ENCODE measurements around the gene NARS2.

Gene NARS2

GRCh38 chr11:78417175-78417887 is 157.3 kb downstream of the NARS2 start, which contains the start of gene GAB2:
Gene GAB2 (minus strand): TSS chr11:78417820. CDS start chr11:78417720, 100 bp downstream.
- in situ Hi-C loops (cut with HindIII; ENCODE audit: low sequenced_read_pairs), result no loop called here

- in situ Hi-C loops (cut with HindIII; ENCODE audit: low sequenced_read_pairs), result no loop called here
Observed at GRCh38 chr11:78416285-78417174, 158.1 kb downstream of the NARS2 start.

GRCh38 chr11:78415338-78415737 is 159.3 kb downstream of the NARS2 start:
- in situ Hi-C loops (cut with HindIII; ENCODE audit: low sequenced_read_pairs), result no loop called here

DNA sequence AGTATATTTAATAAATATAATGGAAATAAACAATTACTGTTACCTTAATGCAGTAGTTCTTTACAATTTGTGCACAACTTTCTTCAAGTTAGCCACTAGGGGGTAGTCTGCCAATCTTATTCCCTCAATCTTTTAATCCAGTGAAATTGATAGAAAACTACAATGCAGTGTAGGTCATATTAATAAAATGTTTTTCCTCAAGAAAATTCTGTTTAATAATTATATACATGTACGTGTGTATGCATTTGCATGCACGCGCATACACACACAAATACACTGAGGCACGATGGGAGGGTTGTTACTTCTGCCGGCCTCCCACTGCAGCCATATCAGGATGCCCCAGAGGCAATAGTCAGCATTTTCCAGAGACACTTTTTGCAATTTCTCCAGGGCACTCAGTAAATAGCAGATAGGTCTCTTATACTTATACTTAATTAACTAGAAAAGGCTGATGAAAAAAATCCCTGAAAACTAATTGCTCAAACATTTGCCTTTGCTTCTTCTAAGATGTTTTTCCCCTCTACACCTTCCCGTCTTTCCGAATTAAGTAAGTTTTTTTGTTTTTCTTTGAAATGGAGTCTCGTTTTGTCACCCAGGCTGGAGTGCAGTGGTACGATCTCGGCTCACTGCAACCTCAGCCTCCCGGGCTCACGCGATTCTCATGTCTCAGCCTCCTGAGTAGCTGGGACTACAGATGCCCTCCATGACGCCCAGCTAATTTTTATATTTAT is 160.2 kb downstream of the NARS2 start:
- in situ Hi-C loops (cut with HindIII; ENCODE audit: low sequenced_read_pairs), result no loop called here

DNA sequence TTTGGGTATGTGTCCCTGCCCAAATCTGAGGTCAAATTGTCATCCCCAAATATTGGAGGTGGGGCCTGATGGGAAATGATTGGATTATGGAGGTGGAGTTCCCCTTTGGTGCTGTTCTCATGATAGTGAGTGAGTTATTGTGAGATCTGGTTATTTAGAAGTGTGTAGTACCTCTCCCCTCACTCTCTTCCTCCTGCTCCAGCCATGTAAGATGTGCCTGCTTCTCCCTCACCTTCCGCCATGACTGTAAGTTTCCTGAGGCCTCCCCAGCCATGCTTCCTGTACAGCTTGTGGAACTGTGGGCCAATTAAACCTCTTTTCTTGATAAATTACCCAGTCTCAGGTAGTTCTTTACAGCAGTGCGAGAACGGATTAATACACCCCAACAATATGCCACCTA is 166.0 kb downstream of the NARS2 start:
- in situ Hi-C loops (cut with HindIII; ENCODE audit: low sequenced_read_pairs), result no loop called here

GRCh38 chr11:78406568-78407196 is 168.0 kb downstream of the NARS2 start:
- in situ Hi-C loops (cut with HindIII; ENCODE audit: low sequenced_read_pairs), result no loop called here

DNA sequence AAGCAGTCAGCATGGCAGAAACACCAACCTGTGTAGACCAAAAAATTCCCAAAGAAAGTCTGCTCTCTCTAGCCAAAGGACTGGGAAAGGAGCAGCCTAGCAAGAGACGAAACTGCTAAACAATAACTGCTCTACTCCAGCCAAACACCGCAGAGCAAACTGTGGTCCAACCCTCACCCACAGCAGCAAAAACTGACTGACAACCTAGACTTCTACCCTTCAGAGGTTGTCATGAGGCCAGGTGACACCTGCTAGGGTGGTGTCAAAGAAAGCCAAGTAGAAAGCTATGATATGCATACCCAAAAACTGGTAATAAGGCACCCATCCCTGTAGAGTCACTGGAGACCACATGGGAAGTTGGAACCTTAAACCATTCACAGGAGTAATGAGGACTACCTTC is 168.9 kb downstream of the NARS2 start:
- in situ Hi-C loops (cut with HindIII; ENCODE audit: low sequenced_read_pairs), result no loop called here

GRCh38 chr11:78403781-78404180 is 170.9 kb downstream of the NARS2 start:
- in situ Hi-C loops (cut with HindIII; ENCODE audit: low sequenced_read_pairs), result no loop called here

DNA sequence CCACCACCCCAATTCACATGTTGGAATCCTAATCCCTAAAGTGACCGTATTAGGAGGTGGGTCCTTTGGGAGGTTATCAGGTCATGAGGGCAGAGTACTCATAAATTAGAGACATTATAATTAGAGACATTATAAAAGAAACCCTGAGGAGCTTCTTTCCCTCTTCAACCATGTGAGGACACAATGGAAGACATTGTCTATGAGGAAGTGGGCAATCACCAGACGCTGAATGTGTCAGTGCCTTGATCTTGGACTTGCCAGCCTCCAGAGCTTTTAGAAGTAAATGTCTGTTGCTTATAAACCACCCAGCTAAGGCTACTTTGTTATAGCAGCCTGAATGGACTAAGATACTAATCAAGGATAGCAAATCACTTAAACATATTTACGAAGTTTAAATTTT is 171.8 kb downstream of the NARS2 start:
- in situ Hi-C loops (cut with HindIII; ENCODE audit: low sequenced_read_pairs), result no loop called here

GRCh38 chr11:78400702-78401101 is 174.0 kb downstream of the NARS2 start:
- in situ Hi-C loops (cut with HindIII; ENCODE audit: low sequenced_read_pairs), result no loop called here

- in situ Hi-C loops (cut with HindIII; ENCODE audit: low sequenced_read_pairs), result no loop called here
Observed at GRCh38 chr11:78400116-78400515, 174.5 kb downstream of the NARS2 start.

DNA sequence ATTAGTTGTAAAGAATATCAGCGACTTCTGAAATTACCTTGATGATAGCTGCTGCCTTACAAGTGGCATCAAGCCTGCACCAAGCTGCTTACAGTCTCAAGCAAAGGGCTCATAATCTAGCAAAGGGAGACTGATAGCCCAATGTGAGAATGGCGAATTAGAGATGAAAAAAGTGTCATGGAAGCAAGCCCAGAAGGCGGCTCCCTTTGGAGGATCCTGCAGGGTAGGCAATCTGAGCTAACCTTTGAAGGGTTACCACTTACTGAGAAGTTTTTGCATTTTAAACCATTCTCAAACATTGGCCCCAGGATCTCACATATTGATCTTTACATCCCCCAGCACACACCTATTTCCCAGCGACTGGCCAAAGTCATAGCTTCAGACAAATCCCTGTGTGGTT is 175.5 kb downstream of the NARS2 start:
- in situ Hi-C loops (cut with HindIII; ENCODE audit: low sequenced_read_pairs), result no loop called here

DNA sequence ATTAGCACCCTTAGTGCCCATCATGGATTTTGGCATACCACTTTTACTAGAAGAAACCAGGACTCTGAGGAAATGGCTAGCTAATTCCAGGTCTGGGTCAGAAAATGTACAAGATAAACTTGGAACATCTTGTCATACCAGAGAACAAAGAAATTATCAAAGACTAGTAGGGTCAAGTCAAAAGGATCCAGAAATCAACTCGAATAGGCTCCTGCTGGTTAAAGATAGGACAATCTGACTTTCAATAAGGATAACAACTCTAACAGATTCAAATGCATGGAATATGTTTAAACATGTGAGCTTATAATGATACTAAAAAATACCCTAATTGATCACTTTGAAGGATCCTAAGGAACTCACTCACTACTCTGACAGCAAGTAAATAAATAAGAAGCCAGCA is 175.9 kb downstream of the NARS2 start:
- in situ Hi-C loops (cut with HindIII; ENCODE audit: low sequenced_read_pairs), result no loop called here

- in situ Hi-C loops (cut with HindIII; ENCODE audit: low sequenced_read_pairs), result no loop called here
Observed at GRCh38 chr11:78397398-78397797, 177.3 kb downstream of the NARS2 start.

- in situ Hi-C loops (cut with HindIII; ENCODE audit: low sequenced_read_pairs), result no loop called here
Observed at GRCh38 chr11:78395597-78395996, 179.1 kb downstream of the NARS2 start.

DNA sequence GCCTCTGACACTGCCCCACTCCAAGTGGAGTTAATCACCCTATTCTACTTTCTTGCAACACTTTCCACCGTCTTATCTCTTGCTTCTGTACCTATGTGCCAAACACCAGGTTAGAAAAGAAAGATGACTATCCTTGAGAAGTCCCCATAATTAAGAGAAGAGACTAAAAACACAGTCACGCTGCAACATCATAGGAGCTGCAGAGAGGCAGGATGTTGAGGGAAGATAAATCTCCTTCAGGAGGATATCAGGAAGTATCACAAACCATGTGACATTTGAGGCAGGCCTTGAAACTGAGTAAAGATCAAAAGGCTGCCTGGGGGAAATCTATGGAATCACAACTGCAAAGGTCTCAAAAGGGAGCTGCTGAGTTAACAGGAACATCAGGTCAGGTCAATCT is 181.8 kb downstream of the NARS2 start:
- in situ Hi-C loops (cut with HindIII; ENCODE audit: low sequenced_read_pairs), result no loop called here

- in situ Hi-C loops (cut with HindIII; ENCODE audit: low sequenced_read_pairs), result no loop called here
Observed at GRCh38 chr11:78391424-78391823, 183.2 kb downstream of the NARS2 start.

DNA sequence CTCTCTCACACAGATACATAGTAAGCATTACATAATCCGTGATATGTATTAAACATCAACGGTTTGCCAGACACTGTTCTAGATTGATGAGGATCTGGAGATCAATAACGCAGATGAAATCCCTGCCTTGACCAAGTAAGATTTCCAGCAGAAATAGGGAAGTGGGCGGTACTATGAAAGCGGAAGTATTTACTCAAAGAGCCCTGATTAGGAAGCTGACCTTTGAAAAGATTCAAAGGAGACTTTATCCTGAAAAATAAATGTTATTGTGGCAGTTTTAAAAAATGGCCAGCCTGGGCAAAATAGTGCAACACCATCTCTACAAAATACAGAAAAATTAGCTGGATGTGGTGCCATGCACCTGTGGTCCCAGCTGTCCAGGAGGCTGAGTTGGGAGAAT is 183.9 kb downstream of the NARS2 start:
- in situ Hi-C loops (cut with HindIII; ENCODE audit: low sequenced_read_pairs), result no loop called here

DNA sequence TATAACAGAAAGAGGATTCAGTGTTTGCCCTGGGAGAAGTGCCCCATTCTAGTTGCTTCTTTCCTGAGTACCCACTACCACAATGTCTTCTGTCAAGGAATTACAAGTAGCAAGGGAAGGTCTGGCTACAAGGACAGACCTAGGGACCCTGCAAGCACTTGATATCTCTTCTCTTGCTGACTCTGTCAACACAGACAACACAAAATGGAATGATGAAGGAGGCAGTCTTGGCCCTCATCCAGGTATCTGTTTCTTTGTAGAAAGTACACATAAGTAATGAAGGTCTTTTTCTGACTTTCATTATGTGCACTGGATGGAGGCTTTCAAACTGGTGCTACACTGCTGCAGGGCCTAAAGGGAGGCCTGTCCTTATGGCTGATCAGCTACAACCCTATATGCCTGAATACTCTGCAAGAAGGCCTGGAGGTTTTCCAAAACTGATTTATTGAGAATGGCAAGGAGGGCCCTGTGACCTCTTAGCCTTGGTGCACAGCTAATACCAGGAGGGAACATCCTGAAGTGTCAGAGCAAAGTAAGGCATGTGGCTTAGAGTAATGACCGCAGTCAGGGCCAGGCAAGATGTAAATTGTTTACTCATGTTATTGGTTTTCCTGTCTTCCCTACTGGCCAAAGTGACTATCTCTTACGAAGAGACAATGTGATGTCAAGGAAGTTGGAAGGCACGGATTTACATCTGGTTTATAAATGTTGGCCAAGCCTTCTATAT is 188.3 kb downstream of the NARS2 start:
- in situ Hi-C loops (cut with HindIII; ENCODE audit: low sequenced_read_pairs), result no loop called here

Data from DLD1 (cell line).